GM23338 (cell line): ENCODE measurements around the gene NEURL1B. TPM values are rescaled to one million over a fixed set of nuclear protein-coding genes. Genes with fewer than 3 reads are reported as not detected.

ENCODE experiments used
- ATAC-seq: fragments of 200-7000 bp; cut with Tn5 transposase; 3 replicates; pipeline ENCODE4 v1.9.1; 2020
- DNase-seq: peaks from one replicate; pipeline ENCODE4 v3.0.0-alpha.2; 2015; ENCODE audit warnings: low spot score
- H2AFZ ChIP-seq: fragments of 200-600 bp; sonication (generic); 2 replicates; pipeline ENCODE4 v1.8.0; 2016; ENCODE audit warnings: antibody characterized with exemption, mild to moderate bottlenecking, moderate library complexity
- H3F3A ChIP-seq: fragments of 200-600 bp; sonication (generic); replicated peaks from 2 replicates; pipeline ENCODE4 v1.8.0; 2017; ENCODE audit warnings: antibody characterized with exemption, mixed run types, low read depth
- H3K27ac ChIP-seq: fragments of 200-600 bp; sonication (generic); 2 replicates; pipeline ENCODE4 v1.6.1; 2016; ENCODE audit warnings: low read depth
- H3K27me3 ChIP-seq: fragments of 200-600 bp; sonication (generic); 2 replicates; pipeline ENCODE4 v1.8.0; 2016; ENCODE audit warnings: mild to moderate bottlenecking, mixed run types, moderate library complexity; ENCODE audit not compliant: insufficient read depth
- H3K36me3 ChIP-seq: fragments of 200-600 bp; sonication (generic); 2 replicates; pipeline ENCODE4 v1.8.0; 2016; ENCODE audit warnings: mild to moderate bottlenecking; ENCODE audit not compliant: insufficient read depth
- H3K4me1 ChIP-seq: fragments of 200-600 bp; sonication (generic); 2 replicates; pipeline ENCODE4 v1.8.0; 2016; ENCODE audit warnings: mild to moderate bottlenecking, moderate library complexity; ENCODE audit not compliant: insufficient read depth
- H3K4me2 ChIP-seq: fragments of 200-600 bp; sonication (generic); 2 replicates; pipeline ENCODE4 v1.7.1; 2017; ENCODE audit warnings: mixed run types
- H3K4me3 ChIP-seq: fragments of 200-600 bp; sonication (generic); 2 replicates; pipeline ENCODE4 v1.6.1; 2016; ENCODE audit warnings: mixed run types
- H3K79me2 ChIP-seq: fragments of 200-600 bp; sonication (generic); replicated peaks from 2 replicates; pipeline ENCODE4 v1.8.0; 2017; ENCODE audit warnings: mild to moderate bottlenecking; ENCODE audit not compliant: insufficient read depth
- H3K9me2 ChIP-seq: fragments of 200-600 bp; sonication (generic); 2 replicates; pipeline ENCODE4 v1.8.0; 2017; ENCODE audit not compliant: insufficient read depth
- H4K20me1 ChIP-seq: fragments of 200-600 bp; sonication (generic); replicated peaks from 2 replicates; pipeline ENCODE4 v1.8.0; 2017; ENCODE audit warnings: mild to moderate bottlenecking; ENCODE audit not compliant: insufficient read depth
- H3K27ac Mint-ChIP-seq: 2 replicates; pipeline ENCODE4 v1.8.0; 2020; ENCODE audit warnings: inconsistent platforms, mild to moderate bottlenecking, moderate library complexity, mixed read lengths
- H3K27me3 Mint-ChIP-seq: 3 replicates; pipeline ENCODE4 v1.8.0; 2022; ENCODE audit warnings: low read depth, mild to moderate bottlenecking, moderate library complexity, mixed read lengths, inconsistent platforms; ENCODE audit not compliant: insufficient read depth, poor library complexity
- H3K36me3 Mint-ChIP-seq: 3 replicates; pipeline ENCODE4 v1.8.0; 2021; ENCODE audit warnings: low read depth, mild to moderate bottlenecking, inconsistent platforms, moderate library complexity, mixed read lengths
- H3K4me1 Mint-ChIP-seq: 3 replicates; pipeline ENCODE4 v1.8.0; 2020; ENCODE audit warnings: mild to moderate bottlenecking, inconsistent platforms, mixed read lengths
- H3K4me3 Mint-ChIP-seq: 3 replicates; pipeline ENCODE4 v1.8.0; 2021; ENCODE audit warnings: moderate library complexity, mild to moderate bottlenecking, inconsistent platforms, mixed read lengths
- H3K9me3 Mint-ChIP-seq: 3 replicates; pipeline ENCODE4 v1.8.0; 2020; ENCODE audit warnings: moderate library complexity, mild to moderate bottlenecking, inconsistent platforms, mixed read lengths
- CREB1 ChIP-seq: fragments of 250-450 bp; sonication (Bioruptor Pico); IDR thresholded peaks from 2 replicates; pipeline ENCODE4 v1.5.0; 2020; ENCODE audit warnings: low read depth, mild to moderate bottlenecking, moderate library complexity
- EZH2 ChIP-seq: fragments of 200-600 bp; sonication (generic); IDR thresholded peaks from one replicate; pipeline ENCODE4 v1.8.0; 2017; ENCODE audit warnings: antibody characterized with exemption, mild to moderate bottlenecking, low read depth; ENCODE audit not compliant: unreplicated experiment
- EZH2phosphoT487 ChIP-seq: fragments of 200-600 bp; sonication (generic); IDR thresholded peaks from one replicate; pipeline ENCODE4 v1.8.1; 2018; ENCODE audit warnings: antibody characterized with exemption; ENCODE audit not compliant: unreplicated experiment
- JUNB ChIP-seq: IDR thresholded peaks from one replicate; pipeline ENCODE4 v1.6.1; 2016; ENCODE audit warnings: antibody characterized with exemption; ENCODE audit not compliant: unreplicated experiment
- NANOG ChIP-seq: IDR thresholded peaks from 2 replicates; pipeline ENCODE4 v1.6.1; 2016; ENCODE audit warnings: antibody characterized with exemption, borderline replicate concordance
- POLR2AphosphoS5 ChIP-seq: IDR thresholded peaks from 2 replicates; pipeline ENCODE4 v1.6.1; 2016; ENCODE audit warnings: antibody characterized with exemption, low read depth
- STAT1 ChIP-seq: IDR thresholded peaks from one replicate; pipeline ENCODE4 v1.6.1; 2016; ENCODE audit warnings: antibody characterized with exemption; ENCODE audit not compliant: unreplicated experiment
- ZNF114 ChIP-seq: fragments of 250-450 bp; sonication (Bioruptor Pico); IDR thresholded peaks from 2 replicates; pipeline ENCODE4 v1.5.0; 2020; ENCODE audit warnings: mild to moderate bottlenecking, moderate library complexity
- ZNF331 ChIP-seq: fragments of 250-450 bp; sonication (Bioruptor Pico); IDR thresholded peaks from 2 replicates; pipeline ENCODE4 v1.5.0; 2020; ENCODE audit warnings: low read depth, mild to moderate bottlenecking, moderate library complexity
- polyA plus RNA-seq: library from polyadenylated mRNA; unstranded; fragments of >200 nt; fragmentation: Nextera tagmentation; extraction: Ambion mirVana; gene quantifications from 2 replicates; pipeline ENCODE4 v1.2.1, GENCODE V29; 2016
- total RNA-seq: library from RNA; depleted of rRNA; stranded (reverse); fragments of >200 nt; shearing (Covaris generic); gene quantifications from 2 replicates; pipeline ENCODE4 v1.2.3, GENCODE V29; 2014
- TF ChIP-seq, protein P1 (sequence below), 2 experiments: fragments of 200-600 bp in 1 of 2; sonication (generic) in 1 of 2; conservative IDR thresholded peaks; 2 replicates each; pipeline versions ENCODE4 v1.5.1 to v1.6.1; 2016 to 2017; ENCODE audit warnings: antibody characterized with exemption in 2 of 2, low read depth in 2 of 2, mild to moderate bottlenecking in 2 of 2, moderate library complexity in 1 of 2
- TF ChIP-seq, protein P2 (sequence below): IDR thresholded peaks from 2 replicates; pipeline ENCODE4 v1.6.1; 2016; ENCODE audit warnings: antibody characterized with exemption
- TF ChIP-seq, protein P3 (sequence below): IDR thresholded peaks from one replicate; pipeline ENCODE4 v1.6.1; 2018; ENCODE audit warnings: antibody characterized with exemption; ENCODE audit not compliant: unreplicated experiment
- TF ChIP-seq, protein P4 (sequence below): fragments of 250-450 bp; sonication (Bioruptor Pico); IDR thresholded peaks from 2 replicates; pipeline ENCODE4 v1.5.0; 2020; ENCODE audit warnings: mild to moderate bottlenecking, moderate library complexity

The NEURL1B gene
- total and polyA plus RNA-seq, 2 experiments from 2014 or later: 1.9 to 13.3 TPM

DNA sequence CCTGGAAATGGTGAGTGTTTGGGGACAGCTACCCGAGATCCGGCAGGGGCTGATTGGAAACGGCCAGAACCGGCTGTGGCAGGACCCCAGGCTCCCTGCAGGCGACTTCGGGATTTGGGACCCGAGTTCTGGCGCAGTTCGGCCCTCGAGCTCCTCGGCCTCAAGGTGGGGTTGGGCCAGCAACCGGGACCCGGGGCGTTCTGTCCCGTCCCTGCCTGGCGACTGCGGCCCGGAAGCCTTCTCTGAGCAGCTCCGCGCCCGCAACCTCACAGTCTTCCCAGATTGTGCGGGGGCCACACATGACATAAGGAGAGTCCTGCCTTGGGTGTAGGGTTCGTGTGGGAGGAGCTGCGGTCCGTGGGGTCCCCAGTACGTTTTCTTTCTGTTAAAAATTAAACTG lies 23.2 kb upstream of the NEURL1B start:
- H3K9me3 Mint-ChIP-seq: peaks cover 9% of the 10 kb centered on the region; the same call in 2 of the 3 replicates
- H3K27ac Mint-ChIP-seq: 0 out of 2 replicates have a peak overlapping the region, but pooled peaks have one; percentile 23
- Histone ChIP-seq H4K20me1 (no peaks in the 10 kb centered on the region), H3K79me2 (no peaks in the 10 kb centered on the region), H3K36me3 (no peaks in the 10 kb centered on the region), H3K4me2 (no peak overlapping the region), H3K9me2 (no peaks in the 10 kb centered on the region), H2AFZ (peak overlapping the region; percentile 91), H3F3A (0 out of 2 replicates have a peak, but pooled peaks cover 4% of the 10 kb centered on the region), H3K4me1 (peaks cover 10% of the 10 kb centered on the region; the same call in 1 of the 2 replicates), H3K27ac (no peak overlapping the region), H3K4me3 (no peak overlapping the region), H3K27me3 (no peaks in the 10 kb centered on the region)
- no peak overlapping the region for H3K4me3 Mint-ChIP-seq
- H3K4me1 Mint-ChIP-seq: peaks cover 19% of the 10 kb centered on the region
- TF ChIP-seq POLR2AphosphoS5 (no peak), CREB1 (no peak), EZH2 (no peak), NANOG (no peak), JUNB (no peak), EZH2phosphoT487 (no peak), ZNF331 (no peak), STAT1 (no peak), ZNF114 (CRISPR knock-in tag) (no peak)
- TF ChIP-seq, protein P1, sequence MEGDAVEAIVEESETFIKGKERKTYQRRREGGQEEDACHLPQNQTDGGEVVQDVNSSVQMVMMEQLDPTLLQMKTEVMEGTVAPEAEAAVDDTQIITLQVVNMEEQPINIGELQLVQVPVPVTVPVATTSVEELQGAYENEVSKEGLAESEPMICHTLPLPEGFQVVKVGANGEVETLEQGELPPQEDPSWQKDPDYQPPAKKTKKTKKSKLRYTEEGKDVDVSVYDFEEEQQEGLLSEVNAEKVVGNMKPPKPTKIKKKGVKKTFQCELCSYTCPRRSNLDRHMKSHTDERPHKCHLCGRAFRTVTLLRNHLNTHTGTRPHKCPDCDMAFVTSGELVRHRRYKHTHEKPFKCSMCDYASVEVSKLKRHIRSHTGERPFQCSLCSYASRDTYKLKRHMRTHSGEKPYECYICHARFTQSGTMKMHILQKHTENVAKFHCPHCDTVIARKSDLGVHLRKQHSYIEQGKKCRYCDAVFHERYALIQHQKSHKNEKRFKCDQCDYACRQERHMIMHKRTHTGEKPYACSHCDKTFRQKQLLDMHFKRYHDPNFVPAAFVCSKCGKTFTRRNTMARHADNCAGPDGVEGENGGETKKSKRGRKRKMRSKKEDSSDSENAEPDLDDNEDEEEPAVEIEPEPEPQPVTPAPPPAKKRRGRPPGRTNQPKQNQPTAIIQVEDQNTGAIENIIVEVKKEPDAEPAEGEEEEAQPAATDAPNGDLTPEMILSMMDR (conservative IDR thresholded peaks at IDR 0.05; ENCODE audit: low read depth in 2 of 2): no peak
- TF ChIP-seq, protein P2, sequence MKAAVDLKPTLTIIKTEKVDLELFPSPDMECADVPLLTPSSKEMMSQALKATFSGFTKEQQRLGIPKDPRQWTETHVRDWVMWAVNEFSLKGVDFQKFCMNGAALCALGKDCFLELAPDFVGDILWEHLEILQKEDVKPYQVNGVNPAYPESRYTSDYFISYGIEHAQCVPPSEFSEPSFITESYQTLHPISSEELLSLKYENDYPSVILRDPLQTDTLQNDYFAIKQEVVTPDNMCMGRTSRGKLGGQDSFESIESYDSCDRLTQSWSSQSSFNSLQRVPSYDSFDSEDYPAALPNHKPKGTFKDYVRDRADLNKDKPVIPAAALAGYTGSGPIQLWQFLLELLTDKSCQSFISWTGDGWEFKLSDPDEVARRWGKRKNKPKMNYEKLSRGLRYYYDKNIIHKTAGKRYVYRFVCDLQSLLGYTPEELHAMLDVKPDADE: no peak
- TF ChIP-seq, protein P3, sequence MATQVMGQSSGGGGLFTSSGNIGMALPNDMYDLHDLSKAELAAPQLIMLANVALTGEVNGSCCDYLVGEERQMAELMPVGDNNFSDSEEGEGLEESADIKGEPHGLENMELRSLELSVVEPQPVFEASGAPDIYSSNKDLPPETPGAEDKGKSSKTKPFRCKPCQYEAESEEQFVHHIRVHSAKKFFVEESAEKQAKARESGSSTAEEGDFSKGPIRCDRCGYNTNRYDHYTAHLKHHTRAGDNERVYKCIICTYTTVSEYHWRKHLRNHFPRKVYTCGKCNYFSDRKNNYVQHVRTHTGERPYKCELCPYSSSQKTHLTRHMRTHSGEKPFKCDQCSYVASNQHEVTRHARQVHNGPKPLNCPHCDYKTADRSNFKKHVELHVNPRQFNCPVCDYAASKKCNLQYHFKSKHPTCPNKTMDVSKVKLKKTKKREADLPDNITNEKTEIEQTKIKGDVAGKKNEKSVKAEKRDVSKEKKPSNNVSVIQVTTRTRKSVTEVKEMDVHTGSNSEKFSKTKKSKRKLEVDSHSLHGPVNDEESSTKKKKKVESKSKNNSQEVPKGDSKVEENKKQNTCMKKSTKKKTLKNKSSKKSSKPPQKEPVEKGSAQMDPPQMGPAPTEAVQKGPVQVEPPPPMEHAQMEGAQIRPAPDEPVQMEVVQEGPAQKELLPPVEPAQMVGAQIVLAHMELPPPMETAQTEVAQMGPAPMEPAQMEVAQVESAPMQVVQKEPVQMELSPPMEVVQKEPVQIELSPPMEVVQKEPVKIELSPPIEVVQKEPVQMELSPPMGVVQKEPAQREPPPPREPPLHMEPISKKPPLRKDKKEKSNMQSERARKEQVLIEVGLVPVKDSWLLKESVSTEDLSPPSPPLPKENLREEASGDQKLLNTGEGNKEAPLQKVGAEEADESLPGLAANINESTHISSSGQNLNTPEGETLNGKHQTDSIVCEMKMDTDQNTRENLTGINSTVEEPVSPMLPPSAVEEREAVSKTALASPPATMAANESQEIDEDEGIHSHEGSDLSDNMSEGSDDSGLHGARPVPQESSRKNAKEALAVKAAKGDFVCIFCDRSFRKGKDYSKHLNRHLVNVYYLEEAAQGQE: no peak
- TF ChIP-seq, protein P4, sequence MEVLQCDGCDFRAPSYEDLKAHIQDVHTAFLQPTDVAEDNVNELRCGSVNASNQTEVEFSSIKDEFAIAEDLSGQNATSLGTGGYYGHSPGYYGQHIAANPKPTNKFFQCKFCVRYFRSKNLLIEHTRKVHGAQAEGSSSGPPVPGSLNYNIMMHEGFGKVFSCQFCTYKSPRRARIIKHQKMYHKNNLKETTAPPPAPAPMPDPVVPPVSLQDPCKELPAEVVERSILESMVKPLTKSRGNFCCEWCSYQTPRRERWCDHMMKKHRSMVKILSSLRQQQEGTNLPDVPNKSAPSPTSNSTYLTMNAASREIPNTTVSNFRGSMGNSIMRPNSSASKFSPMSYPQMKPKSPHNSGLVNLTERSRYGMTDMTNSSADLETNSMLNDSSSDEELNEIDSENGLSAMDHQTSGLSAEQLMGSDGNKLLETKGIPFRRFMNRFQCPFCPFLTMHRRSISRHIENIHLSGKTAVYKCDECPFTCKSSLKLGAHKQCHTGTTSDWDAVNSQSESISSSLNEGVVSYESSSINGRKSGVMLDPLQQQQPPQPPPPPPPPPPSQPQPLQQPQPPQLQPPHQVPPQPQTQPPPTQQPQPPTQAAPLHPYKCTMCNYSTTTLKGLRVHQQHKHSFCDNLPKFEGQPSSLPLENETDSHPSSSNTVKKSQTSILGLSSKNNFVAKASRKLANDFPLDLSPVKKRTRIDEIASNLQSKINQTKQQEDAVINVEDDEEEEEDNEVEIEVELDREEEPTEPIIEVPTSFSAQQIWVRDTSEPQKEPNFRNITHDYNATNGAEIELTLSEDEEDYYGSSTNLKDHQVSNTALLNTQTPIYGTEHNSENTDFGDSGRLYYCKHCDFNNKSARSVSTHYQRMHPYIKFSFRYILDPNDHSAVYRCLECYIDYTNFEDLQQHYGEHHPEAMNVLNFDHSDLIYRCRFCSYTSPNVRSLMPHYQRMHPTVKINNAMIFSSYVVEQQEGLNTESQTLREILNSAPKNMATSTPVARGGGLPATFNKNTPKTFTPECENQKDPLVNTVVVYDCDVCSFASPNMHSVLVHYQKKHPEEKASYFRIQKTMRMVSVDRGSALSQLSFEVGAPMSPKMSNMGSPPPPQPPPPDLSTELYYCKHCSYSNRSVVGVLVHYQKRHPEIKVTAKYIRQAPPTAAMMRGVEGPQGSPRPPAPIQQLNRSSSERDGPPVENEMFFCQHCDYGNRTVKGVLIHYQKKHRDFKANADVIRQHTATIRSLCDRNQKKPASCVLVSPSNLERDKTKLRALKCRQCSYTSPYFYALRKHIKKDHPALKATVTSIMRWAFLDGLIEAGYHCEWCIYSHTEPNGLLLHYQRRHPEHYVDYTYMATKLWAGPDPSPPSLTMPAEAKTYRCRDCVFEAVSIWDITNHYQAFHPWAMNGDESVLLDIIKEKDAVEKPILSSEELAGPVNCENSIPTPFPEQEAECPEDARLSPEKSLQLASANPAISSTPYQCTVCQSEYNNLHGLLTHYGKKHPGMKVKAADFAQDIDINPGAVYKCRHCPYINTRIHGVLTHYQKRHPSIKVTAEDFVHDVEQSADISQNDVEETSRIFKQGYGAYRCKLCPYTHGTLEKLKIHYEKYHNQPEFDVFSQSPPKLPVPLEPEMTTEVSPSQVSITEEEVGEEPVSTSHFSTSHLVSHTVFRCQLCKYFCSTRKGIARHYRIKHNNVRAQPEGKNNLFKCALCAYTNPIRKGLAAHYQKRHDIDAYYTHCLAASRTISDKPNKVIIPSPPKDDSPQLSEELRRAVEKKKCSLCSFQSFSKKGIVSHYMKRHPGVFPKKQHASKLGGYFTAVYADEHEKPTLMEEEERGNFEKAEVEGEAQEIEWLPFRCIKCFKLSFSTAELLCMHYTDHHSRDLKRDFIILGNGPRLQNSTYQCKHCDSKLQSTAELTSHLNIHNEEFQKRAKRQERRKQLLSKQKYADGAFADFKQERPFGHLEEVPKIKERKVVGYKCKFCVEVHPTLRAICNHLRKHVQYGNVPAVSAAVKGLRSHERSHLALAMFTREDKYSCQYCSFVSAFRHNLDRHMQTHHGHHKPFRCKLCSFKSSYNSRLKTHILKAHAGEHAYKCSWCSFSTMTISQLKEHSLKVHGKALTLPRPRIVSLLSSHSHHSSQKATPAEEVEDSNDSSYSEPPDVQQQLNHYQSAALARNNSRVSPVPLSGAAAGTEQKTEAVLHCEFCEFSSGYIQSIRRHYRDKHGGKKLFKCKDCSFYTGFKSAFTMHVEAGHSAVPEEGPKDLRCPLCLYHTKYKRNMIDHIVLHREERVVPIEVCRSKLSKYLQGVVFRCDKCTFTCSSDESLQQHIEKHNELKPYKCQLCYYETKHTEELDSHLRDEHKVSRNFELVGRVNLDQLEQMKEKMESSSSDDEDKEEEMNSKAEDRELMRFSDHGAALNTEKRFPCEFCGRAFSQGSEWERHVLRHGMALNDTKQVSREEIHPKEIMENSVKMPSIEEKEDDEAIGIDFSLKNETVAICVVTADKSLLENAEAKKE (CRISPR knock-in tag): no peak
- peaks cover 6% of the 10 kb centered on the region for H3K27me3 Mint-ChIP-seq
- ATAC-seq: peak; percentile 72
- no peaks in the 10 kb centered on the region for H3K36me3 Mint-ChIP-seq
- DNase-seq: peak; percentile 76
